Measurements from ENCODE around the gene CLGN. TPM values are rescaled to one million over a fixed set of nuclear protein-coding genes. Genes with fewer than 3 reads are reported as not detected.

The CLGN gene
- total and polyA plus RNA-seq, 2 of the 13 experiments (the other 11 are each of a cell fraction or from before 2014, with no cell fraction given): 7.2 to 17.0 TPM

- TF ChIP-seq STAG1 (CRISPR knock-in tag; IDR thresholded peaks at IDR 0.05): peak; percentile 52
- TF ChIP-seq ZNF550 (CRISPR knock-in tag; IDR thresholded peaks at IDR 0.05; ENCODE audit: borderline replicate concordance): no peak; the same call in 1 of the 2 replicates
- TF ChIP-seq ISX (CRISPR knock-in tag; conservative IDR thresholded peaks at IDR 0.05): no peak
- no peak for TF ChIP-seq PITX1 (CRISPR knock-in tag; IDR thresholded peaks at IDR 0.05)
- TF ChIP-seq PPARG (CRISPR knock-in tag; conservative IDR thresholded peaks at IDR 0.05): no peak
- TF ChIP-seq ZNF281 (CRISPR knock-in tag; IDR thresholded peaks at IDR 0.05; ENCODE audit: borderline replicate concordance): no peak
- peak; percentile 64 for TF ChIP-seq ERF (CRISPR knock-in tag; IDR thresholded peaks at IDR 0.05)
- peak; percentile 57 for TF ChIP-seq HINFP (CRISPR knock-in tag; IDR thresholded peaks at IDR 0.05; ENCODE audit: low read depth)
- no peak; the same call in 1 of the 2 replicates for TF ChIP-seq HOXA3 (CRISPR knock-in tag; IDR thresholded peaks at IDR 0.05)
- no peak for TF ChIP-seq PLRG1 (conservative IDR thresholded peaks at IDR 0.05)
- TF ChIP-seq LCORL (IDR thresholded peaks at IDR 0.05): no peak
- peak; percentile 18; the same call in 1 of the 2 replicates for TF ChIP-seq LCORL (CRISPR knock-in tag; IDR thresholded peaks at IDR 0.05)
- peak; percentile 29; the same call in 1 of the 2 replicates for TF ChIP-seq ZNF674 (CRISPR knock-in tag; IDR thresholded peaks at IDR 0.05; ENCODE audit: low read depth)
- no peak for TF ChIP-seq MBNL3 (CRISPR knock-in tag; conservative IDR thresholded peaks at IDR 0.05)
- TF ChIP-seq CREM (IDR thresholded peaks at IDR 0.05): 0 out of 2 replicates have a peak, but pooled peaks have one; percentile 8
- no peak for TF ChIP-seq CREM (CRISPR knock-in tag; IDR thresholded peaks at IDR 0.05)
- no peak for TF ChIP-seq ZNF75D (CRISPR knock-in tag; IDR thresholded peaks at IDR 0.05; ENCODE audit: borderline replicate concordance)
- TF ChIP-seq HOXA9 (CRISPR knock-in tag; IDR thresholded peaks at IDR 0.05; ENCODE audit: borderline replicate concordance): no peak
- no peak for TF ChIP-seq SETDB1 (CRISPR knock-in tag; IDR thresholded peaks at IDR 0.05; ENCODE audit: borderline replicate concordance)
- TF ChIP-seq ZNF329 (CRISPR knock-in tag; IDR thresholded peaks at IDR 0.05; ENCODE audit: low read depth): peak; percentile 79; the same call in 1 of the 2 replicates
- TF ChIP-seq, protein P1, sequence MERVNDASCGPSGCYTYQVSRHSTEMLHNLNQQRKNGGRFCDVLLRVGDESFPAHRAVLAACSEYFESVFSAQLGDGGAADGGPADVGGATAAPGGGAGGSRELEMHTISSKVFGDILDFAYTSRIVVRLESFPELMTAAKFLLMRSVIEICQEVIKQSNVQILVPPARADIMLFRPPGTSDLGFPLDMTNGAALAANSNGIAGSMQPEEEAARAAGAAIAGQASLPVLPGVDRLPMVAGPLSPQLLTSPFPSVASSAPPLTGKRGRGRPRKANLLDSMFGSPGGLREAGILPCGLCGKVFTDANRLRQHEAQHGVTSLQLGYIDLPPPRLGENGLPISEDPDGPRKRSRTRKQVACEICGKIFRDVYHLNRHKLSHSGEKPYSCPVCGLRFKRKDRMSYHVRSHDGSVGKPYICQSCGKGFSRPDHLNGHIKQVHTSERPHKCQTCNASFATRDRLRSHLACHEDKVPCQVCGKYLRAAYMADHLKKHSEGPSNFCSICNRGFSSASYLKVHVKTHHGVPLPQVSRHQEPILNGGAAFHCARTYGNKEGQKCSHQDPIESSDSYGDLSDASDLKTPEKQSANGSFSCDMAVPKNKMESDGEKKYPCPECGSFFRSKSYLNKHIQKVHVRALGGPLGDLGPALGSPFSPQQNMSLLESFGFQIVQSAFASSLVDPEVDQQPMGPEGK (CRISPR knock-in tag; IDR thresholded peaks at IDR 0.05): peak; percentile 31; the same call in 1 of the 2 replicates
- peak; percentile 84 for TF ChIP-seq DZIP1 (CRISPR knock-in tag; IDR thresholded peaks at IDR 0.05)
These were observed at the start of gene CLGN (continued) for GRCh38 chr4:140427106-140427918.
